IMR-90 (cell line): Measurements from ENCODE around the gene BMP15. TPM values are rescaled to one million over a fixed set of nuclear protein-coding genes. Genes with fewer than 3 reads are reported as not detected.

ENCODE experiments used
- ATAC-seq: fragments of 200-7000 bp; cut with Tn5 transposase; 2 replicates; pipeline ENCODE4 v1.9.1; 2020; ENCODE audit warnings: low read depth, mild to moderate bottlenecking, moderate library complexity
- BruUV-seq: library from RNA; stranded (reverse); fragments of 400-500 nt; replicated peaks from 2 replicates; lab custom pipeline; 2021; lab: Mats Ljungman, UMichigan
- CTCF ChIA-PET: fragments of 300-600 bp; formaldehyde crosslinking; extraction: SDS; loops from one replicate; lab custom pipeline; 2021; ENCODE audit warnings: antibody characterized with exemption; lab: Yijun Ruan, JAX
- POLR2A ChIA-PET: fragments of 300-600 bp; sonication (Branson Sonifier 250); formaldehyde crosslinking; loops from one replicate; lab custom pipeline; 2022; ENCODE audit warnings: antibody characterized with exemption; ENCODE audit not compliant: unreplicated experiment; lab: Charles Lee
- DNase-seq: peaks from one replicate; pipeline ENCODE4 v3.0.0; 2013
- H2AFZ ChIP-seq: replicated peaks from 2 replicates; pipeline ENCODE3; 2013; ENCODE audit warnings: low read length, mild to moderate bottlenecking; ENCODE audit not compliant: poor library complexity
- H2AK5ac ChIP-seq: 2 replicates; pipeline ENCODE4 v1.6.1; 2013; ENCODE audit warnings: low read depth, low read length, inconsistent platforms
- H2AK9ac ChIP-seq: replicated peaks from 2 replicates; pipeline ENCODE3; 2013; ENCODE audit warnings: mild to moderate bottlenecking, low read depth, low read length, moderate library complexity; ENCODE audit not compliant: poor library complexity
- H2BK120ac ChIP-seq: 2 replicates; pipeline ENCODE4 v1.6.1; 2013; ENCODE audit warnings: low read depth, low read length, inconsistent platforms
- H2BK15ac ChIP-seq: 3 replicates; pipeline ENCODE4 v1.6.1; 2013; ENCODE audit warnings: low read depth, low read length, inconsistent platforms
- H2BK20ac ChIP-seq: 2 replicates; pipeline ENCODE4 v1.6.1; 2013; ENCODE audit warnings: low read depth, mild to moderate bottlenecking, inconsistent platforms, low read length, moderate library complexity
- H2BK5ac ChIP-seq: 2 replicates; pipeline ENCODE4 v1.6.1; 2013; ENCODE audit warnings: mild to moderate bottlenecking, low read depth, low read length, inconsistent platforms; ENCODE audit not compliant: poor library complexity, severe bottlenecking
- H3K14ac ChIP-seq: replicated peaks from 2 replicates; pipeline ENCODE4 v1.6.1; 2013; ENCODE audit warnings: low read depth, low read length, inconsistent platforms
- H3K18ac ChIP-seq: 2 replicates; pipeline ENCODE4 v1.6.1; 2013; ENCODE audit warnings: low read depth, low read length, control low read depth
- H3K23ac ChIP-seq: 2 replicates; pipeline ENCODE4 v1.6.1; 2013; ENCODE audit warnings: low read depth, low read length, inconsistent platforms
- H3K27ac ChIP-seq: 2 replicates; pipeline ENCODE4 v1.5.1; 2013; ENCODE audit warnings: mild to moderate bottlenecking, control low read depth, low read length; ENCODE audit not compliant: insufficient read depth
- H3K27me3 ChIP-seq: 2 replicates; pipeline ENCODE4 v1.6.1; 2013; ENCODE audit warnings: low read length; ENCODE audit not compliant: control insufficient read depth, insufficient read depth
- H3K36me3 ChIP-seq: 2 replicates; pipeline ENCODE4 v1.6.1; 2013; ENCODE audit warnings: low read length, mixed read lengths; ENCODE audit not compliant: control insufficient read depth, insufficient read depth
- H3K4ac ChIP-seq: 2 replicates; pipeline ENCODE4 v1.6.1; 2013; ENCODE audit warnings: low read depth, low read length, inconsistent platforms
- H3K4me1 ChIP-seq: 2 replicates; pipeline ENCODE4 v1.6.1; 2013; ENCODE audit warnings: low read length, mixed read lengths; ENCODE audit not compliant: control insufficient read depth, insufficient read depth
- H3K4me2 ChIP-seq: 2 replicates; pipeline ENCODE4 v1.6.1; 2013; ENCODE audit warnings: low read depth, mild to moderate bottlenecking, control low read depth, low read length, moderate library complexity
- H3K4me3 ChIP-seq: 2 replicates; pipeline ENCODE4 v1.5.1; 2013; ENCODE audit warnings: low read depth, mild to moderate bottlenecking, control low read depth, low read length, moderate library complexity; ENCODE audit not compliant: insufficient read depth
- H3K56ac ChIP-seq: 2 replicates; pipeline ENCODE4 v1.6.1; 2013; ENCODE audit warnings: low read length, inconsistent platforms; ENCODE audit not compliant: insufficient read depth; ENCODE audit errors: extremely low read depth
- H3K79me1 ChIP-seq, 2 experiments: 2 replicates each; pipeline ENCODE4 v1.6.1; 2013; ENCODE audit warnings: low read length in 2 of 2, inconsistent platforms in 1 of 2, low read depth in 1 of 2
- H3K9ac ChIP-seq: 2 replicates; pipeline ENCODE4 v1.6.1; 2013; ENCODE audit warnings: low read depth, low read length, control low read depth
- H3K9me1 ChIP-seq: 2 replicates; pipeline ENCODE4 v1.6.1; 2013; ENCODE audit warnings: low read length, inconsistent platforms; ENCODE audit not compliant: insufficient read depth
- H3K9me3 ChIP-seq: 2 replicates; pipeline ENCODE4 v1.6.1; 2013; ENCODE audit warnings: low read length; ENCODE audit not compliant: control insufficient read depth, insufficient read depth
- H4K20me1 ChIP-seq: 2 replicates; pipeline ENCODE4 v1.6.1; 2013; ENCODE audit warnings: low read length, inconsistent platforms; ENCODE audit not compliant: insufficient read depth
- H4K5ac ChIP-seq: 2 replicates; pipeline ENCODE4 v1.6.1; 2013; ENCODE audit warnings: mild to moderate bottlenecking, low read depth, low read length, control low read depth
- H4K8ac ChIP-seq, 2 experiments: 2 replicates each; pipeline ENCODE4 v1.6.1; 2013; ENCODE audit warnings: low read depth in 2 of 2, low read length in 2 of 2, control low read depth in 1 of 2, inconsistent platforms in 1 of 2
- H4K91ac ChIP-seq: 2 replicates; pipeline ENCODE4 v1.6.1; 2013; ENCODE audit warnings: low read depth, low read length, inconsistent platforms; ENCODE audit not compliant: insufficient read depth
- MAFK ChIP-seq: IDR thresholded peaks from 2 replicates; pipeline ENCODE4 v1.6.1; 2012; ENCODE audit warnings: low read depth, low read length, improper control_type of control experiment
- MXI1 ChIP-seq: IDR thresholded peaks from 2 replicates; pipeline ENCODE4 v1.6.1; 2012; ENCODE audit warnings: low read depth, mild to moderate bottlenecking, low read length, moderate library complexity, borderline replicate concordance
- RAD21 ChIP-seq: IDR thresholded peaks from 2 replicates; pipeline ENCODE4 v1.6.1; 2012; ENCODE audit warnings: low read length, improper control_type of control experiment
- RFX5 ChIP-seq: IDR thresholded peaks from 2 replicates; pipeline ENCODE4 v1.8.0; 2012; ENCODE audit warnings: low read depth, mild to moderate bottlenecking, low read length, moderate library complexity
- WGBS, 2 experiments: methylation state at CpG; one replicate each; pipeline versions ENCODE4 v1.1.5 to v1.1.7; 2013; ENCODE audit warnings: missing lambda C conversion rate in 2 of 2; ENCODE audit not compliant: insufficient read length in 1 of 2; ENCODE audit errors: extremely low coverage in 2 of 2; 5-methylcytosine and 5-hydroxymethylcytosine counted together
- dilution Hi-C: fragments of 300-500 bp; cut with HindIII; formaldehyde crosslinking; loops from one replicate; pipeline ENCODE4 v1.14.3; 2018; ENCODE audit warnings: low sequenced_read_pairs; ENCODE audit not compliant: unreplicated experiment
- in situ Hi-C: fragments of 300-500 bp; cut with MboI; formaldehyde crosslinking; loops from 3 replicates; pipeline ENCODE4 v1.14.3; 2019; ENCODE audit warnings: low sequenced_read_pairs, inconsistent platforms, mixed read lengths
- intact Hi-C: fragments of 100-400 bp; cut with micrococcal nuclease; formaldehyde crosslinking; loops from 2 replicates; pipeline ENCODE4 v1.10.0; 2022
- polyA plus RNA-seq, 3 experiments: library from polyadenylated mRNA; depleted of rRNA; stranded (reverse); fragments of >200 nt; gene quantifications; 2 replicates each; pipeline ENCODE4 v1.2.3, GENCODE V29; 2012; ENCODE audit warnings: low replicate concordance in 1 of 3
- total RNA-seq: library from RNA; depleted of rRNA; stranded (reverse); fragments of >200 nt; gene quantifications from 2 replicates; pipeline ENCODE4 v1.2.3, GENCODE V29; 2012

The BMP15 gene
- total and polyA plus RNA-seq, 2 of the 4 experiments (the other 2 are of a cell fraction): not detected

- TF ChIP-seq MAFK (no peak), RFX5 (no peak), MXI1 (no peak), RAD21 (no peak)
- H3K4me1 ChIP-seq: no peaks in the 10 kb centered on the region
- H3K79me1 ChIP-seq: no peaks in the 10 kb centered on the region
- POLR2A ChIA-PET: no interaction called here
- H3K4ac ChIP-seq: no peak overlapping the region
- H2BK15ac ChIP-seq: no peak overlapping the region
- H3K4me3 ChIP-seq: no peak overlapping the region
- no peaks in the 10 kb centered on the region for H3K36me3 ChIP-seq
- in situ Hi-C loops (no loop called here), intact Hi-C loops (no loop called here), dilution Hi-C loops (no loop called here)
- DNase-seq (no peak), ATAC-seq (no peak)
- H3K4me2 ChIP-seq: no peak overlapping the region
- H3K56ac ChIP-seq: no peak overlapping the region
- H4K8ac ChIP-seq: no peak overlapping the region
- H4K20me1 ChIP-seq: no peaks in the 10 kb centered on the region
- no peak overlapping the region for H2AFZ ChIP-seq
- H3K9ac ChIP-seq: no peak overlapping the region
- no peak overlapping the region for H4K5ac ChIP-seq
- no peak overlapping the region for H2BK5ac ChIP-seq
- no peak overlapping the region for H3K27ac ChIP-seq
- CTCF ChIA-PET: no interaction called here
- H3K9me1 ChIP-seq: no peaks in the 10 kb centered on the region
- no peak overlapping the region for H2AK5ac ChIP-seq
- WGBS, 2 experiments: 17% methylated on average over 1 of the region's 1 CpG; no CpG with 5 or more reads in 1 of the 2 experiments
- H2AK9ac ChIP-seq: no peak overlapping the region
- H3K27me3 ChIP-seq: peaks cover 10% of the 10 kb centered on the region
- H3K23ac ChIP-seq: no peak overlapping the region
- H3K9me3 ChIP-seq: no peaks in the 10 kb centered on the region
- H3K14ac ChIP-seq: no peak overlapping the region
- no peak overlapping the region for H3K18ac ChIP-seq
- no peak overlapping the region for H2BK20ac ChIP-seq
- BruUV-seq: no TSS peak
- no peak overlapping the region for H2BK120ac ChIP-seq
- no peak overlapping the region for H4K91ac ChIP-seq
Observed at GRCh38 chrX:50871922-50872453, 38.5 kb upstream of the BMP15 start.
